Mesothelial cell of epicardium (in vitro differentiated cells): ENCODE measurements around the gene PDE4B. TPM values are rescaled to one million over a fixed set of nuclear protein-coding genes. Genes with fewer than 3 reads are reported as not detected.

ENCODE experiments used
- DNase-seq, 2 experiments: peaks; one replicate each; pipeline ENCODE4 v3.0.0; 2021; ENCODE audit warnings: low spot score in 2 of 2; ENCODE audit not compliant: unreplicated experiment in 2 of 2
- H3K27ac Mint-ChIP-seq: 2 replicates; pipeline ENCODE4 v1.8.0; 2021; ENCODE audit warnings: mixed read lengths
- H3K27me3 Mint-ChIP-seq: 2 replicates; pipeline ENCODE4 v1.8.0; 2021; ENCODE audit warnings: low read depth, mixed read lengths
- H3K36me3 Mint-ChIP-seq: 2 replicates; pipeline ENCODE4 v1.8.0; 2021; ENCODE audit warnings: mixed read lengths
- H3K4me1 Mint-ChIP-seq: 2 replicates; pipeline ENCODE4 v1.8.0; 2021; ENCODE audit warnings: mixed read lengths
- H3K4me3 Mint-ChIP-seq: 2 replicates; pipeline ENCODE4 v1.8.0; 2021; ENCODE audit warnings: mild to moderate bottlenecking, moderate library complexity, mixed read lengths
- H3K9me3 Mint-ChIP-seq: 2 replicates; pipeline ENCODE4 v1.8.0; 2021; ENCODE audit warnings: mixed read lengths
- CTCF ChIP-seq: fragments of 200-600 bp; sonication (generic); IDR thresholded peaks from one replicate; pipeline ENCODE4 v1.5.0; 2021; ENCODE audit warnings: antibody characterized with exemption; ENCODE audit not compliant: unreplicated experiment
- total RNA-seq: library from RNA; stranded (reverse); gene quantifications from 3 replicates; pipeline ENCODE4 v1.2.1, GENCODE V29; 2021

PDE4B gene
- total RNA-seq, 1 donor from 2014 or later, result 22.3 TPM

GRCh38 chr1:65985393-65986066 lies 192.8 kb downstream of the PDE4B start:
- no peak for DNase-seq
- no peak for TF ChIP-seq CTCF
- H3K27me3 Mint-ChIP-seq, result peaks cover 25% of the 10 kb centered on the region
- no peaks in the 10 kb centered on the region for H3K36me3 Mint-ChIP-seq
- peaks cover 3% of the 10 kb centered on the region for H3K4me1 Mint-ChIP-seq
- no peak overlapping the region for H3K27ac Mint-ChIP-seq
- no peak overlapping the region for H3K4me3 Mint-ChIP-seq
- H3K9me3 Mint-ChIP-seq, result no peaks in the 10 kb centered on the region

- no peak overlapping the region for H3K27ac Mint-ChIP-seq
- no peak for TF ChIP-seq CTCF
- H3K4me1 Mint-ChIP-seq, result peaks cover 2% of the 10 kb centered on the region
- H3K4me3 Mint-ChIP-seq, result no peak overlapping the region
- no peak for DNase-seq
- no peaks in the 10 kb centered on the region for H3K36me3 Mint-ChIP-seq
- H3K27me3 Mint-ChIP-seq, result peaks cover 28% of the 10 kb centered on the region
- no peaks in the 10 kb centered on the region for H3K9me3 Mint-ChIP-seq
These were observed 193.5 kb downstream of the PDE4B start for GRCh38 chr1:65986146-65986545.

- H3K4me1 Mint-ChIP-seq, result peaks cover 13% of the 10 kb centered on the region
- no peaks in the 10 kb centered on the region for H3K9me3 Mint-ChIP-seq
- peaks cover 30% of the 10 kb centered on the region for H3K27me3 Mint-ChIP-seq
- DNase-seq, result no peak
- no peak for TF ChIP-seq CTCF
- no peak overlapping the region for H3K27ac Mint-ChIP-seq
- no peak overlapping the region for H3K4me3 Mint-ChIP-seq
- no peaks in the 10 kb centered on the region for H3K36me3 Mint-ChIP-seq
These were observed 197.5 kb downstream of the PDE4B start for GRCh38 chr1:65990161-65990560.

- TF ChIP-seq CTCF, result no peak
- Mint-ChIP-seq H3K27ac (no peak overlapping the region), H3K9me3 (no peaks in the 10 kb centered on the region), H3K4me1 (peaks cover 11% of the 10 kb centered on the region), H3K27me3 (peaks cover 26% of the 10 kb centered on the region), H3K4me3 (no peak overlapping the region), H3K36me3 (no peaks in the 10 kb centered on the region)
- DNase-seq, result no peak
These were observed 199.0 kb downstream of the PDE4B start for GRCh38 chr1:65991694-65992093.

GRCh38 chr1:65992165-65992821 lies 199.6 kb downstream of the PDE4B start:
- H3K27ac Mint-ChIP-seq, result no peak overlapping the region
- no peak for DNase-seq
- no peaks in the 10 kb centered on the region for H3K9me3 Mint-ChIP-seq
- H3K36me3 Mint-ChIP-seq, result no peaks in the 10 kb centered on the region
- H3K27me3 Mint-ChIP-seq, result peaks cover 25% of the 10 kb centered on the region
- peaks cover 11% of the 10 kb centered on the region for H3K4me1 Mint-ChIP-seq
- no peak overlapping the region for H3K4me3 Mint-ChIP-seq
- TF ChIP-seq CTCF, result no peak
